Measurements from ENCODE around the gene CABP5. TPM values are rescaled to one million over a fixed set of nuclear protein-coding genes. Genes with fewer than 3 reads are reported as not detected.

CABP5 gene
- total RNA-seq, 1 donor from 2014 or later: not detected

DNA sequence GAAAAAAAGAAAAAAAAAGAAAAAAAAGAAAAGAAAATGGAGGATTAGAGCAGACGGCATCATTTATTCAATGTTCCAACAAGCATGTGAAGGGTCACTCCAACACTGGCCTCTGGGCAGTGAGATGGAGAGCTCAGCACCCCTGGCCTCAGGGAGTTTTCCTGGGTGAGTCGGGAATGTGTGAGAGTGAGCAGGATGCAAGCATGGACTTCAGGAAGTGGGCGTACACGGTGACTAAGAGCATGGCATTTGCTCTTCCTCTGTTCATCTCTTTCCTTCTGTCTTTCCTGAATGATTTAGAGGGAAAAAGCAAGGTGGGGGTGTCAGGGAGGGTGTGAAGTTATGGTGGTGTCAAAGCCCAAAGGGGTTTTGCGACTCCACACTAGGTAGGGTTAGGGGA is 682 bp upstream of the CABP5 start:
- no peak overlapping the region for H3K4me3 ChIP-seq
- intact Hi-C loops (cut with DNase I): no loop called here
- H3K9me3 ChIP-seq: no peaks in the 10 kb centered on the region
- H3K27me3 ChIP-seq: no peaks in the 10 kb centered on the region
- no peaks in the 10 kb centered on the region for H3K4me1 ChIP-seq
- H3K36me3 ChIP-seq: peaks cover 0 to 22% of the 10 kb centered on the region in 2 donors
- TF ChIP-seq, protein P1, sequence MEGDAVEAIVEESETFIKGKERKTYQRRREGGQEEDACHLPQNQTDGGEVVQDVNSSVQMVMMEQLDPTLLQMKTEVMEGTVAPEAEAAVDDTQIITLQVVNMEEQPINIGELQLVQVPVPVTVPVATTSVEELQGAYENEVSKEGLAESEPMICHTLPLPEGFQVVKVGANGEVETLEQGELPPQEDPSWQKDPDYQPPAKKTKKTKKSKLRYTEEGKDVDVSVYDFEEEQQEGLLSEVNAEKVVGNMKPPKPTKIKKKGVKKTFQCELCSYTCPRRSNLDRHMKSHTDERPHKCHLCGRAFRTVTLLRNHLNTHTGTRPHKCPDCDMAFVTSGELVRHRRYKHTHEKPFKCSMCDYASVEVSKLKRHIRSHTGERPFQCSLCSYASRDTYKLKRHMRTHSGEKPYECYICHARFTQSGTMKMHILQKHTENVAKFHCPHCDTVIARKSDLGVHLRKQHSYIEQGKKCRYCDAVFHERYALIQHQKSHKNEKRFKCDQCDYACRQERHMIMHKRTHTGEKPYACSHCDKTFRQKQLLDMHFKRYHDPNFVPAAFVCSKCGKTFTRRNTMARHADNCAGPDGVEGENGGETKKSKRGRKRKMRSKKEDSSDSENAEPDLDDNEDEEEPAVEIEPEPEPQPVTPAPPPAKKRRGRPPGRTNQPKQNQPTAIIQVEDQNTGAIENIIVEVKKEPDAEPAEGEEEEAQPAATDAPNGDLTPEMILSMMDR (IDR thresholded peaks at IDR 0.05): no peak
- no peak for DNase-seq (ENCODE audit: low spot score in 2 of 2)
- H3K27ac ChIP-seq: no peak overlapping the region

DNA sequence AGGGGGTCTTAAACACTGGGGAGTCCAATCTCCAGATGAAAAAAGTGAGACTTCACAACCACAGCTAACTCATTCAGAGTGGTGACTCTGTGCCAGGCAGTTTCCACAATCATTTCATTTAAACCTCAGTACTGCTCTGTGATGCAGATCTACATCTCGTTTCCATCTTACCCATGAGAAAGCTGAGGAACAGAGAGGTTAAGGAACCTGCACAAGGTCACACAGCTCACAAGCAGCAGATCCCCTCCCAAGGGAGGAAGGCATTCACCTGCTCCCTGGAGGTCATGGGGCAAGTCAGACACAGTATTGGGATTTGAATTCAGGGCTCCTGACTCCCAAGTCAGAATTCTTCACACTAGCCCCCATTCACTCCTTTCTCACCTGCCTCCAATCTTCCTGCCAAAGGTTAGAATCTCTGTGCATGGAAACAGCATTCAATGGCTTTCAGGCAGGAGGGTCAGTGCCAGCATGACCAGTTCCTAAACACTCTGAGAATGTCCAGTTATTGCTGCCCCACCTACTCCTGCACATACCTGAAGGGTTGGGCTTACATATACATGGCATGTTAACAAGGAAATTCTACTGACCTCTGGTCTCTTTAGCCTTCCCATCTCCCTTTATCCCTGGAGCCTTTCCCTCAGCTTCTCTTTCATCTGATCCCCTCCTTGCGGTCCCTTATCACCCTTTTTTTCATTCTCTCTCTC is 1.9 kb downstream of the CABP5 start:
- Histone ChIP-seq H3K27me3 (no peaks in the 10 kb centered on the region), H3K36me3 (no peaks in the 10 kb centered on the region), H3K4me3 (no peak overlapping the region), H3K9me3 (peaks cover 2 to 3% of the 10 kb centered on the region in 2 donors), H3K27ac (no peak overlapping the region), H3K4me1 (no peaks in the 10 kb centered on the region)
- TF ChIP-seq, protein P1 (IDR thresholded peaks at IDR 0.05): no peak
- intact Hi-C loops (cut with DNase I): no loop called here
- no peak for DNase-seq (ENCODE audit: low spot score in 2 of 2)

DNA sequence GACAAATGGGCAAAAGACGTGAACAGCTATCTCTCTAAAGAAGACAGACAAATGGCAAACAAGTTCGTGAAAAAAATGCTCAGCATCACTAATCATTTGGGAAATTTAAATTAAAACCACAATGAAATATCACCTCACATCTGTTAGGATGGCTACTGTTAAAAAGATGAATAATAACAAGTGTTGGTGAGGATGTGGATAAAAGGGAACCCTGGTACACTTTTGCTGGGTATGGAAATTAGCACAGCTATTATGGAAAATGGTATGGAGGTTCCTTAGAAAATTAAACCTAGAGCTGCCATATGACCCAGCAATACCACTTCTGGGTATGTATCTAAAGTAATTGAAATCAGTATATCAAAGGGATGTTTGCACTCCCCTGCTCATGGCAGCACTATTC is 7.1 kb downstream of the CABP5 start:
- no peaks in the 10 kb centered on the region for H3K36me3 ChIP-seq

DNA sequence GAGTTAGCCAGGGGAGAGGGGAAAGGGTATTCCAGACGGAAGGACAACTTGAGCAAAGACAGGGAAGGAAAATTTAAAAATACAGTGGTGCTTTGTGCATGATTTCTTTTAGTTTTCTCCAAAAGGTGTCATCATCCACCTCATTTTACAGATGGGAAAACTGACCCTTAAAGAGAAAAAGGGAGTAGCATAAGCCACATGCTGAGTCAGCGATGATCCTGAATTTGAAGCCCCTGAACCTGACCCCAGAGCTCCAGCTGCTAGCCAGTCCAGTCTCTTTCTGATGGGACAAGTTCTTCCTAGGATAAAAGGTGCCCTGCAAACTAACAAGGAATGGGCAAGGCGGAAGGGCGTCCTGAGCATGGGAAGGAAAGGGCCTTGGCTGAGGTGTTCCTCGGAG is 10.3 kb downstream of the CABP5 start:
- H3K27me3 ChIP-seq: no peaks in the 10 kb centered on the region
- H3K27ac ChIP-seq: no peak overlapping the region
- H3K4me3 ChIP-seq: no peak overlapping the region
- no peaks in the 10 kb centered on the region for H3K36me3 ChIP-seq
- TF ChIP-seq, protein P1 (IDR thresholded peaks at IDR 0.05): no peak
- intact Hi-C loops (cut with DNase I): no loop called here
- no peak for DNase-seq (ENCODE audit: low spot score in 2 of 2)
- peaks cover 3 to 9% of the 10 kb centered on the region in 2 donors for H3K9me3 ChIP-seq
- H3K4me1 ChIP-seq: no peaks in the 10 kb centered on the region

More for the DNA sequence above, 7.1 kb downstream of the CABP5 start:
- Histone ChIP-seq H3K4me1 (no peaks in the 10 kb centered on the region), H3K27me3 (no peaks in the 10 kb centered on the region), H3K27ac (no peak overlapping the region), H3K4me3 (no peak overlapping the region), H3K9me3 (peaks cover 3 to 9% of the 10 kb centered on the region in 2 donors)
- TF ChIP-seq, protein P1 (IDR thresholded peaks at IDR 0.05): no peak
- intact Hi-C loops (cut with DNase I): no loop called here
- DNase-seq (ENCODE audit: low spot score in 2 of 2): no peak

DNA sequence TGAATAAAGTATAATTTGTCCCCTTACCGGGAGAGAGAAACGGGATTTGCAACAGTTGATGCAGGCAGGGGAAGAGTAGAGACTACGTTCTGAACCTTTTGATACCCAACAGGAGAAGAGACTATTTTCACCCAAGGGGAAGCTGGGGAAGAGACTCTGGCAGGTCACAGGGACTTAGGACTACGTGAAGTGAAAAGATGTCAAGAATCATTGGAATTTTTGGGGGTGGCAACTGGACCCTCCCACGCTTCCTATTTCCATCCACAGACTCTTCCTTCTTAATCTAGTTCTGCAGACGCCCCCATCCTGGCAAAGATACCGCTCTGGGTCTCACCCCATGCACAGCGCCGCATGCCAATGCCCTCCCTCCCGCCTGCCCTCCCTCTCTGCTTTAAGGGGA is 13.8 kb downstream of the CABP5 start:
- TF ChIP-seq, protein P1 (IDR thresholded peaks at IDR 0.05): no peak
- Histone ChIP-seq H3K27me3 (no peaks in the 10 kb centered on the region), H3K4me1 (no peaks in the 10 kb centered on the region), H3K36me3 (no peaks in the 10 kb centered on the region), H3K9me3 (no peaks in the 10 kb centered on the region), H3K27ac (no peak overlapping the region), H3K4me3 (no peak overlapping the region)
- intact Hi-C loops (cut with DNase I): no loop called here
- no peak for DNase-seq (ENCODE audit: low spot score in 2 of 2)

Measured in ascending aorta (tissue), 2 donors.